Measurements from ENCODE around the gene LACTB.

The LACTB gene

GRCh38 chr15:63133786-63134185 is 12.1 kb downstream of the LACTB start:
- DNase-seq (ENCODE audit: low read depth in 2 of 2), result no peak

- DNase-seq (ENCODE audit: low read depth in 2 of 2), result no peak
Measured at GRCh38 chr15:63134245-63134985, 12.8 kb downstream of the LACTB start.

GRCh38 chr15:63135281-63135680 is 13.6 kb downstream of the LACTB start:
- DNase-seq (ENCODE audit: low read depth in 2 of 2), result no peak

- DNase-seq (ENCODE audit: low read depth in 2 of 2), result no peak
Measured at GRCh38 chr15:63135804-63136203, 14.1 kb downstream of the LACTB start.

GRCh38 chr15:63136742-63137141 is 15.1 kb downstream of the LACTB start:
- DNase-seq (ENCODE audit: low read depth in 2 of 2), result no peak

- DNase-seq (ENCODE audit: low read depth in 2 of 2), result no peak
Measured at GRCh38 chr15:63140936-63141335, 19.3 kb downstream of the LACTB start.

- no peak for DNase-seq (ENCODE audit: low read depth in 2 of 2)
Measured at GRCh38 chr15:63145426-63145825, 23.8 kb downstream of the LACTB start.

- DNase-seq (ENCODE audit: low read depth in 2 of 2), result no peak
Measured at GRCh38 chr15:63146684-63147083, 25.0 kb downstream of the LACTB start.

GRCh38 chr15:63151665-63152064 is 30.0 kb downstream of the LACTB start:
- DNase-seq (ENCODE audit: low read depth in 2 of 2), result no peak

- DNase-seq (ENCODE audit: low read depth in 2 of 2), result no peak
Measured at GRCh38 chr15:63155486-63155885, 33.8 kb downstream of the LACTB start.

- DNase-seq (ENCODE audit: low read depth in 2 of 2), result no peak
Measured at GRCh38 chr15:63156086-63156710, 34.5 kb downstream of the LACTB start.

GRCh38 chr15:63156755-63157117 is 35.1 kb downstream of the LACTB start:
- DNase-seq (ENCODE audit: low read depth in 2 of 2), result no peak

- peak; percentile 76 to 87 for DNase-seq (ENCODE audit: low read depth in 2 of 2)
Measured at GRCh38 chr15:63157118-63157843, 35.6 kb downstream of the LACTB start, which contains the start of gene RPS27L. RPS27L (minus strand) TSS chr15:63157477; CDS start chr15:63157405, 72 bp downstream.

- DNase-seq (ENCODE audit: low read depth in 2 of 2), result peak in 1 of 2 donors; percentile 26
Measured at GRCh38 chr15:63157891-63158431, 36.3 kb downstream of the LACTB start.

GRCh38 chr15:63160638-63161037 is 39.0 kb downstream of the LACTB start:
- no peak for DNase-seq (ENCODE audit: low read depth in 2 of 2)

GRCh38 chr15:63163217-63163616 is 41.6 kb downstream of the LACTB start:
- DNase-seq (ENCODE audit: low read depth in 2 of 2), result no peak

- DNase-seq (ENCODE audit: low read depth in 2 of 2), result no peak
Measured at GRCh38 chr15:63165166-63165859, 43.7 kb downstream of the LACTB start.

- DNase-seq (ENCODE audit: low read depth in 2 of 2), result no peak
Measured at GRCh38 chr15:63166219-63166618, 44.6 kb downstream of the LACTB start.

GRCh38 chr15:63169788-63170187 is 48.1 kb downstream of the LACTB start:
- DNase-seq (ENCODE audit: low read depth in 2 of 2), result no peak

GRCh38 chr15:63172376-63172775 is 50.7 kb downstream of the LACTB start:
- no peak for DNase-seq (ENCODE audit: low read depth in 2 of 2)

GRCh38 chr15:63172851-63173451 is 51.3 kb downstream of the LACTB start:
- DNase-seq (ENCODE audit: low read depth in 2 of 2), result no peak
